GM19397 (cell line): ENCODE results near the gene PNMA8C.
"Not testable (repeated sequence)": the region's sequence is repeated elsewhere in the genome, so short reads cannot be mapped to it uniquely, and the experiment has no call there.

Experiments
- ATAC-seq: cut with Tn5 transposase; IDR thresholded peaks from one replicate; pipeline ENCODE4 v1.9.1; 2021; ENCODE audit warnings: mild to moderate bottlenecking, moderate library complexity; ENCODE audit not compliant: unreplicated experiment

PNMA8C gene

DNA sequence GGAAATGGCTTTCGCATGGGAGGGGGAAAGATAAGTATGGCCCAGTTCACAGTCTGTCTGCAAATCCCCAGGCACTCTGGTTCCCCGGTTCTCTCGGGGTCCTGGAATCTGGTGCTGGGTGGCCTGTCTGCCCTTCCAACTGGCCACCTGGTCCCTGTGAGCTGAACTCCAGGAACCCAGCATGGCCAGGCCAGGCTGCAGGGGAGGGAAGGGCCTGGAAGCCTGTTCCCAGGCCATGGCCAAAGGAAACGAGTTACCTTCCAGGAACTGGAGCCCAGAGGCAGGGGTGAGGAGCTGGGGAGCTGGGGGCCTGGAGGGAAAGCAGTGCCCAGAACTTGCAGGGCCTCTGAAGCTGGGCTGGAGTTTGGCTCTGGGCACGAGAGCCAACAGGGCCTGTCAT is 19.1 kb upstream of the PNMA8C start:
- no peak for ATAC-seq

DNA sequence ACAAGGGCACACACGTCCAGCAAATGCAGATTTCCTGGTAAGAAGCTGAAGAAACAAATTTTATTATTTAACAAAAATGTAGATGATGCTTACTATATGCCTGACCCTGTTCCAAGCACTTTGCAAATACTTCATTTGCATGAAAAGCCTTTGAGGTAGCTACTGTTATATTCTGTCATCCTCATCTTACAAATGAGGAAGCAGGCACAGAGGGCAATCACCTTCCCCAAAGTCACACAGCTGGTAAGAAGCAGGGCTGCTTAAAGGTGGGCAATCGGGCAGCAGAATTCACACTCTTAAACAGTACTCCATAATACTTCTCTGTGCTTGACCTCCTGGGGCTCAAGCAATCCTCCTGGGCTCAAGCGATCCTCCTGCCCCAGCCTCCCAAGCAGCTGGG is 18.3 kb upstream of the PNMA8C start:
- no peak for ATAC-seq

DNA sequence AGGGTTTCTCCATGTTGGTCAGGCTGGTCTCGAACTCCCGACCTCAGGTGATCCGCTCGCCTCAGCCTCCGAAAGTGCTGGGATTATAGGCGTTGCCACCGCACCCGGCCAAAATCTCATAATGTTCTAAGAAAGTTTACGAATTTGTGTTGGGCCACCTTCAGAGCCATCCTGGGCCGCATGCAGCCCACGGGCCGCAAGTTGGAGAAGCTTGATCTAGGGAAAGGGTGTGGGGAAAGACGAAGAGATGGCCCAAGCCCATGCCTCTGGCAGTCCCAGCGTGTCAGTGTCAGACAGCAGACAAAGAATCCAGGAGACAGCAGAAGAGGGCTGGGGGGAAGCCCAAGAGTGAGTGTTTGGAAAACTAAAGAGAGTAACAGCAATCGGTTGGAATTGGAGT is 17.3 kb upstream of the PNMA8C start:
- ATAC-seq: no peak

DNA sequence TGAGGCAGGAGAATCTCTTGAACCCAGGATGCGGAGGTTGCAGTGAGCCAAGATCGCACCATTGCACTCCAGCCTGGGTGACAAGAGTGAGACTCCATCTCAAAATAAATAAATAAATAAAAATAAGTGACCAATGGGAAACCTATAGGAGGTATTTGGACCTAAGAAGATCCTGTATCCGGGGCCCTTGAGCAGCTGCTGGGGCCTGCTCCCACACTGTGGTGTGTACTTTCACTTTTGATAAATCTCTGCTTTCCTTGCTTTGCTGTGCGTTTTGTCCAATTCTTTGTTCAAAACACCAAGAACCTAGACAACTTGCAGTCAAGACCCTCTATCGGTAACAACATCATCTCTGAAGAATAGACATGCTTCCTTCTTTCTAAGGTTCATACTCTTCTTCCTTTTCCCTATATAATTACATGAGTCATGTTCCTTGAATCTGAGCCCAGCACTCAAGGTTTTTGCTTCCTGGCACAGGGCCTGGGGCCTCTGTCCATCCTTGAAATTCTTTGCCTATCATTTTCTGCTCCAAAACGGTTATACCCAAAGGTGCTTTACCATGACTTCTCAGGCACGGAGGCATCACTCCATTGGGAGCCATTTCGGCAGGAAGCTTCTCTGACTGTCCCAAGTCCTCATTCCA is 14.2 kb upstream of the PNMA8C start:
- ATAC-seq: no peak

DNA sequence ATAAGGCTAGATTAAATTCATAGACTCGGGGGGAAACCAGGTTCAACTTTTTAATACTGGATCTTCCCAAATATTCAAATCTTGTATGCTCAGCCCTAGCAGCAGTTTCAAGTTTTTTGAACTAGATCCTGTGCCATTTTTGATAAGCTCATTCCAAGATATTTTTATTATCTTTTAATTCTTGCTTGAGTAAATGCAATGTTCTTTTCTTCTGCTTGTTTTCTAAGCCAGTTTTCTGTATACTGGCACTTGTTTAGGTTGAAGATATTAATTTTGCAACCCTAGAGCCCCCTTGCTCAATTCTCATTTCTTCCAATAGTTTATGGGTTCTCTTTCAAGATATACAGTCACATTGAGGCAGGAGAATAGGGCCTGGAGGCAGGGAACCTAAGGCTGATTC is 13.1 kb upstream of the PNMA8C start:
- ATAC-seq: no peak

DNA sequence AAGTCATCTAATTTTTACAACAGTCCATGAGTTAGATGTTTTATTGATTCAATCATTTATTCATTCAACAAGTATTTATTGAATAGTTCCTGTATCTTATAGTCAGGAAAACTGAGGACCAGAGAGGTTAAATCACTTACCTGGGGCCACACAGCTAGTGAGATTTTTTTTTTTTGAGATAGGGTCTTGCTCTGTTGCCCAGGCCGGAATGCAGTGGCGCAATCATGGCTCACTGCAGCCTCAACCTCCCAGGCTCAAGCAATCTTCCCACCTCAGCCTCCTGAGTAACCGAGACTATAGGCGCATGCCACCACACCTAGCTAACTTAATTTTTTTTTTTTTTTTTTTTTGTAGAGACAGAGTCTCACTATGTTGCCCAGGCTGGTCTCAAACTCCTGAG is 7.0 kb upstream of the PNMA8C start:
- not testable (repeated sequence) for ATAC-seq

DNA sequence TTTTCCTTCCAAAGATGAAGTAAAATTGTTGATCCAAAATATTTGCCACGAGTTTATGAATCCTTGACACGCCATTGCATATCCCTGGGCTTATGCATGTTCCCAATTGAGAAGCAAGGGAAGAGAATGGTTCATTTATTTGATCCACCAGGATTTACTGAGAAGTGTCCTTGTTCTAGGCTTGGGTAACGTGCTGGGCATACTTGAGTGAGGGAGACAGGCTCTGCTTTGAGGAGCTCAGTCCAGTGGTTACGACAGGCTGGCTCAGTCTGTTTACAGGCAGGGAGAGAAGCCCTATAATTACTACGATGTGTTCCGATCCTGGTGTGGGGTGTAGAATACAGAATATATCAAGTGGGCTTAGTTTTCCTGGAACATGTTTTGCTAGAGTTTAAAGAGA is 6.3 kb upstream of the PNMA8C start:
- ATAC-seq: no peak

DNA sequence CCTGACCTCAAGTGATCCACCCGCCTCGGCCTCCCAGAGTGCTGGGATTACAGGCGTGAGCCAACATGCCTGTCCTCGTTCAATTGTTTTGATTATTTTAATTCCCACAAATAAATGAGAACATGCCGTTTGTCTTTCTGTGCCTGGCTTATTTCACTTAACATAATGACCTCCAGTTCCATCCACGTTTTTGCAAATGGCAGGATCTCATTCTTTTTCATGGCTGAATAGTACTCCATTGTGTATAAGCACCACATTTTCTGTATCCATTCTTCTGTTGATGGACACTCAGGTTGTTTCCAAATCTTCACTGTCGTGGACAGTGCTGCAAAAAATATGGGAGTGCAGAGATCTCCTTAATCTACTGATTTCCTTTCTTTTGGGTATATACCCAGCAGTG is 4.7 kb upstream of the PNMA8C start:
- not testable (repeated sequence) for ATAC-seq

DNA sequence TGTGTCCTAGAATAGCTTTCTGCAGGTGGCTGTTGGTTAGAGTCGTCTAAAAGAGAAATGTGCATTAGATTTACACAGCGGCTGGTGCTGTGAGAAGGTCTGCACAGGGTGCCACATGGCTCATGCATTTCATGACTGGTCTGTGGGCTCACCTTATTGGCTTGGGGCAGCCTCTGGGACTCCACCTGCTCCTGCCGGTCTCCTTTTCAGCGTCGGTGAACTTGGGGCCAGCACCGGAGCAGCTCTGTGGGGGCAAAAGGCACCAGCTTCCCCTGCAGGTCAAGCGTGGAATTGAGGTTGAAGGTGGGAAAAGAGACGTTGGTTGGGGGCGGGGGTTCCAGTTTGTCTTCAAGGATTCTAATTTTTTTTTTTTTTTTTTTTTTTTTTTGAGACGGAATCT is 3.1 kb upstream of the PNMA8C start:
- no peak for ATAC-seq

DNA sequence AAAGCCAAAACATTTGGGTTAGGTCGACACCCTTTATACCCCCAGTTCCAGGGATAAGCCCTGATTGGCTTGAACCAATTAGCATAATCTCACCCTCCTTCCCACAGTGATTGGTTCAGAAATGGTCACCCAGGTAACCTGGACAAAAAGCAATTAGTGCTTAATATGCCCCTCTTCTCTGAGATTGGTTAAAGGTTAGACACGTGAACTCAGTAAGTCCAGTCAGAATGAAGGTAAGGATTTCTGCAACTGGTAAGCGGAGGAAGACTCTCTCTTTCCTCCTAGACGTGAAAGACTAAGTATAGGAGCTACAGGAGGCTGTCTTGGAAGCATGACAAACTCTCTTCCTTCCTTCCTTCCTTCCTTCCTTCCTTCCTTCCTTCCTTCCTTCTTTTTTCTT is 1.3 kb upstream of the PNMA8C start:
- ATAC-seq: no peak

DNA sequence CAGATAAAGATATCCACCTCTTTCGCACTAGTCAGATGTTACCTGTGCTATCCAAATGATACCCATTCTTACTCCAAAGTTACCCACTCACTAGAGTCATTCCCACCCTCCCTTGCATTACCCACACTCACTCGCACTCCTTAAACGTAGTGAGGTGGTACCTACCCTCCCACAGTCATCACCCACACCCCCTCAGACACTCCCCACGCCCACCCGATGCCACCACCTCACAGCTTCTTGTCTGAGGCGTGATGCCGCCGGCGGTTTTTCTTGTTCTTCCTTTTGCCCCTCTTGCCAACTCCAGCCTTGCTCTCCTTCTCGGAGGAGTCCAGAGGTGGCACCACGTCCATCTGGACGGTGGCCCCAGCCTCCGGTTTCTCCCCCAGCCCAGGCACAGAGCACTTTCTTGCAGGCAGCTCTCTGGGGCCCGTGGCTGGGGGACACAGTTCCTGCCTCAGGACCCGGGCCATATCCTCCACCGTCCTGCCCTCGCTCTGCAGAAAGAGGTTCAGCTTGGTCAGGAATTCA is 1.2 kb downstream of the PNMA8C start:
- ATAC-seq: no peak

DNA sequence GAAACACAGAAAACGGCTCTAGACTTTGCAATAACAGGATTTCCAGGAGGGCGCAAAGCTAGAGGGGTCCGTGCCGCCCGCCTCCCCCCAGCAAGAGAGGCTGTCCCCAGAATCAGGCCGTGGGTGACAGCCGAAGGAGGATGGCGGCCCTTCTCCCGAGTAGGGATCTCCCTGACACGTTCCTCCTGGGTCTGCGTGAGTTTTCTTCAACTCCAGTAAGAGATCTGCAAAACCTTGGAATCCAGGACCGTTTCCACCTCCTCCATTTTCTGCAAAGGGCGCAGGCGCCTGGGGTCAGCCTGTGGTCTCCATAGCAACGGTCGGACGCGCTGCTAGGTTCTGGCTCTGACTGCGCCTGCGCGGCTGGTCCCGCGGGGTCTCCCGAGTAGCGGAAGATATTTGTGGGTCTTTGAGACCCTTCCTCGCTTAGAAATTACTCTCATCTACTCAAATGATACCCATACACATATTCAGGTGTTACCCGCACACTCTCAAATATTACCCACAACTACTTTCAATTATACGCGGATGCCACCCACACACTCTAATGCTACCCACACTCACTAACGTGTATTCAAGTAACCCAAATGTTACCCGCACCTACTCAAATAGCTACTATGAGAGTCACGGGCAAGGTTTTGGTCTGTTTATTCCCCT is 2.1 kb downstream of the PNMA8C start:
- no peak for ATAC-seq

DNA sequence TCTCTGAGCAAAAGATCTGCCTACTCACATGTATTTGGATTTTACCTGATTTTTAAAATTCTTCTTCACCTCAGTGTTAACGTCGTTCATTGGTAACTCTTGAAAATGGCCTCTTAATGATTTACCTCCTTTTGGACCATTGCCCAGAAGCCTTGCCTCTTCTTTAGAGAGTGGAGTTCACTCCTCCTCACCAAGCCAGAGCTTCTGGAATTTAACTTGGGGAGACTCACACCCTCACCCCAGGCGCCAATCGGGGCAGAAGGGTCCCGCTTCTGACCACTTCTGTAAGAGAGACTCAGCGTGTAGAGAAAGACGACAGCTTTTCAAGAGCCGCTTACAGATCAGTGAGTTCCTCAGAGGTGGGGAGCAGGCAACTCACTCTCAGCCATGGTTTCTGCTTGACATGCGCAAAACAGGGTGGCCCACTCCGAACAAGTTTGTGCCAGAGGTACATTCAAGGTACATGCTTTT is 2.7 kb downstream of the PNMA8C start:
- no peak for ATAC-seq

DNA sequence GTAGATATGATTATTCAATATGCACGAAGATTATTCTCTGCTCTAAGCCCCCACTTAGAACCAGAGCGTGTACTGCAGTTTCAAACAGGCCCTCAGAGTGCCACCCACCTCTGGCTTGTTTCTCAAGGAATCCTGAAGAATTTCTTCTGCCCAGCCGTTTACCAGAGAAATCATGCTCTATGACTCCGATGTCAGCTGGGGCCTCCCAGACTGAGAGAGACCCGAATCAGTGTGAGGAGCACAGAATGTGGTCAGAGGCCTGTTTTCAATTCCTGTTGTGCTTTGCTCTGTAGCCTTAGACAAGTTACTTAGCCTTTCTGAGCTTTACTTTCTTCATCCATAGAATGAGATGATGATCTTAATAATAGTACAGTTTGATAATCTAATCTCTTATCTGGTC is 5.5 kb downstream of the PNMA8C start:
- ATAC-seq: no peak

DNA sequence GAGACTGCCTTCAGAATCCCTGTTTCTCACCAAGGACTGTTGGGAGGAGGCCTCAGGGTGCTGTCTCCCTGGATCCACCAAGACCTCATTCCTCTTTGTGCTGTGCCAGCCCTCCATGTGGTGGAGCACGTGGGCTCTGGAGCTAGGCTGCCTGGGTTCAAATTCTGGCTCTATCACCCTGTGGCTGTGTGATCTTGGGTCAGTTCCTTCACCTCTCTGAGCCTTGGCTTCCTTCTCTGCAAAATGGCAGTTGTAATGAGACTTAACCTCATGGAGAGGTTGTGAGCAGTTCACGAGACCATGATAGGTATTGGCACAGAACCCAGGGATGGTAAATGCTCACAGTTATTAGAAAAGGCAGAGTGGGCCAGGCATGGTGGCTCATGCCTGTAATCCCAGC is 6.4 kb downstream of the PNMA8C start:
- ATAC-seq: no peak

DNA sequence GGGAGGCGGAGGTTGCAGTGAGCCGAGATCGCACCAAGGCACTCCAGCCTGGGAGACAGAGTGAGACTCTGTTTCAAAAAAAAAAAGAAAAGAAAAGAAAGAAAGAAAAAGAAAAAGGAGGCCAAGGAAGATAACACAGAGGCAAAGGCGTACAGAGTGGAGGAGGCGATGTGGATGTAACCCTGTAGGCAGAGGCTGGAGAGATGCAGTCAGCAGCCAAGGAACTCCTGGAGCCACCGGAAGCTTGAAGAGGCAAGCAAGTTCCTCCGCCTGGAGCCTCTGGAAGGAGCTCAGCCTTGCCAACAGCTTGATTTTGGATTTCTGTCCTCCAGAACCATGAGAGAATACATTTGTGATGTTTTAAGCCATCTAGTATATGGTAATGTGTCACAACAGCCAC is 8.7 kb downstream of the PNMA8C start:
- ATAC-seq: no peak

DNA sequence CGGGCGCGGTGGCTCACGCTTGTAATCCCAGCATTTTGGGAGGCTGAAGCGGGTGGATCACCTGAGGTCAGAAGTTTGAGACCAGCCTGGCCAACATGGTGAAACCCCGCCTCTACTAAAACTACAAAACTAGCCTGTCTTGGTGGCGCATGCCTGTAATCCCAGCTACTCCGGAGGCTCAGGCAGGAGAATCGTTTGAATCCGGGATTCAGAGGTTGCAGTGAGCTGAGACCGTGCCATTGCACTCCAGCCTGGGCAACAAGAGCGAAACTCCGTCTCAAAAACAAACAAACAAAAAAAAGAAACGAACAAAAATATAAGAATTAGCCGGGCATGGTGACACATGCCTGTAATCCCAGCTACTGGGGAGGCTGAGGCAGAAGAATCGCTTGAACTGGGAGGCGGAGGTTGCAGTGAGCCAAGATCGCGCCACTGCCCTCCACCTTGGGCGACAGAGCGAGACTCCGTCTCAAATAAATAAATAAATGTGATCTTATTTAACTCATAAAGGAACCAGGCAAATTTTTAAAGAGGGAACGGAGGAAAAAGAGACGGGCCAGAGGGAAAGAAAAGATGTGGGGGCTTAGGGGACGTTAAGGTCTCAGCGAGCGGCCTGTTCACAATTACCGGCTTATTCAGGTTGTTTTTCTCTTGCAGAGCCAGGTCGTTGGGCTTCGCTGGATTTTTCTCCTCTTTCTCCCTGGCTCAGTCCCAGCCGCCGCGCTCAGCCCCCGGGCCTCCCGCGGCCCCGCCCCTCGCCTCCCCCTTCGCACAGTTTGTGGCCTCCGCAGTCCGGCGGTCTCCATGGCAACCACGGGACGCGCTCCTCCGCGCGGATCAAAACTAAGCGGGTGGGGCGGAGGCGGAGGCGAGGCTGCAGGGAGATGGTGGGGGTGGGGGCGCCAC is 12.7 kb downstream of the PNMA8C start:
- not testable (repeated sequence) for ATAC-seq

DNA sequence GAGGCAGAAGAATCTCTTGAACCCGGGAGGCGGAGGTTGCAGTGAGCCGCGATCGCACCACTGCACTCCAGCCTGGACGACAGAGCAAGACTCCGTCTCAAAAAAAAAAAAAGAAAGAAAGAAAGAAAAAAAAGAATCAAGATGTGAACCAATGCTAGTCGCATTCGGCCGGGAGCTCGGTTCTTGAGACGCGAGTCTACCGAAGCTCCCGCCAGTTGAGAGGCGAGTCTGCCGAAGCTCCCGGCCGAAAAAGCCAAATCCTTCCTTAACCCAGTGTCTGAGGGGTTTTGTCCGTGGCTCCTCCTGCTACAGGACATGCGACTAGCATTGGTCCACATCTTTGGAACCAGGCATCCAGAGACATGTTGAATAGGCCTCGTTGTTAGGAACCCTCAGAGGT is 13.8 kb downstream of the PNMA8C start:
- not testable (repeated sequence) for ATAC-seq

DNA sequence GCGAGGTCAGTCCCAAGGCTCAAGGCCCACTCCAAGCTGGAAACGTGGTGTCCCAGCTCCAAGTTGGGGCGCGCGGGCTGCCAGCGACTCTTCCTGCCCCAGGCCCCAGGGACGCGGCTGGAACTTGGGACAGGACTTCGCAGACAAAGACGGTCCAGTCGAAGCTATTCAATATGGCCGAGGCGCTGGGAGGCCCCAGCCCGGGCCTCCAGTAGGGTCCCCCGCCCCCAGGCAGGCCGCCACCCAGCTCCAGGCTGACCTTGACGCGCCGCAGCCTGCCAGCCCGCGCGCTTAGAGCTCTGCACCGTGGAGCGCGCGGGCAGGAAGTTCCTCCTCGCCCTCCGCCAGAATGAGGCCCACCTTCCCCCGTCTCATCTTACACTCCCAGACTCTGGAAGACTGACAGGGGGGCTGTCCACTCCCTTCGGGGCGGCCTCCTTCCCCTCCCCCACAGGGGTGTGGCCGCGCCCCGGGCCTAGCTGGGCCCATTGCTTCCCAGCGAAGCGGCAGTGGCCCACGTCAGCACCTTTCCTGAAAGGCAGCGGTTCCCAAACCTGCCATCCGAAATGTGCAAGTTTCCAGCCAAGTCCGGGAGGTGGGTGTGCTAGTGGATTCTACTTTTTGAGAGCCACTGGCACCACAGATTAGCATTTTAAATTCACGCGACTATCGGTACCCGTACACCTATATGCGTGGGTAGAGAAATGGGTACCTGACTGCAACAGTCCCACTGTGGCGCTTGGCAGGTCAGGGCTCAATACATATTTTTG is 15.3 kb downstream of the PNMA8C start, which contains the start of gene CCDC8:
CCDC8 (minus strand) TSS at position 303 of the 770 bp plus-strand sequence. CDS start 754 bp downstream, outside the sequence.
- ATAC-seq: no peak

DNA sequence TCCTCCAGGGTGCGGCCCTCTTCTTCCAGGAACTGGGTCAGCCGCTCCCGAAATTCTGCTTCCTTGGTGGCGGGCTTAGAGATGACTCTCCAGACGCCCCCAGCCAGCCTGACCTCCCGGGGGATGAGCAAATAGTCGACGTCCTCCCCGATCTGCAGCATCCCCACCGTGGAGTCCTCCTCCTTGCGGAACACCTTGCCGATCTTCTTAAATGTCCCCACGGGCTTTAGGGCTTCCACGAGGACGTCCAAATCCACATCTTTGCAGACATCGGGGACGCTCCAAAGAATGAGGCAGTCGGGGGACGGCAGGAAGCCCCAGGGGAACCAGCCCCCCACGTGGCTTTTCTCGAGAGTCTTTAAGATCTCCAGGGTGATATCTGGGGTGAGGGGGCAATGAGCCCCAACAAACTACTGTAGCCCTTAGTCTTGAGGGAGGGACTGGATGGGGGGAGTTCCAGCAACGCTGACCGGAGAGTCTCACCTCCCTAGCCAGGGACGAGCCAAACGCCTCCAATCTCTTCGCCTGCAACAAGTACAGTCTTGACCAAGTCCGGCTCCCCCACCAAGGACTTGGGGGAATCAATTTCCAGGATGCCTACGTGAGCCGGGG is 16.0 kb downstream of the PNMA8C start:
- ATAC-seq: no peak
